Germinal center (tissue), 1 donor: ENCODE data around the gene RESP18.
A peak's percentile ranks its signal among the peaks of the same experiment; 100 is the strongest.
"Not testable (repeated sequence)": the region's sequence is repeated elsewhere in the genome, so short reads cannot be mapped to it uniquely, and the experiment has no call there.

Experiments used
- DNase-seq: peaks from one replicate; pipeline ENCODE4 v3.0.0; 2012; ENCODE audit warnings: mixed read lengths, low spot score

RESP18 gene

GRCh38 chr2:219325657-219326315 is 6.8 kb downstream of the RESP18 start:
- no peak for DNase-seq

- DNase-seq, result no peak
Observed at GRCh38 chr2:219325136-219325535, 7.4 kb downstream of the RESP18 start.

GRCh38 chr2:219323434-219323833 is 9.1 kb downstream of the RESP18 start:
- DNase-seq, result no peak

- no peak for DNase-seq
Observed at GRCh38 chr2:219314804-219315468, 17.6 kb downstream of the RESP18 start.

- not testable (repeated sequence) for DNase-seq
Observed at GRCh38 chr2:219312683-219313263, 19.8 kb downstream of the RESP18 start.

GRCh38 chr2:219309278-219309677 is 23.3 kb downstream of the RESP18 start, which contains the start of gene PTPRN:
PTPRN (minus strand) TSS chr2:219309401; CDS start chr2:219309332, 69 bp downstream.
- DNase-seq, result no peak

- peak; percentile 72 for DNase-seq
Observed at GRCh38 chr2:219308142-219309101, 24.1 kb downstream of the RESP18 start.

- no peak for DNase-seq
Observed at GRCh38 chr2:219306047-219306446, 26.5 kb downstream of the RESP18 start.

- no peak for DNase-seq
Observed at GRCh38 chr2:219304223-219304622, 28.3 kb downstream of the RESP18 start.

- DNase-seq, result no peak
Observed at GRCh38 chr2:219302412-219302968, 30.1 kb downstream of the RESP18 start.

- no peak for DNase-seq
Observed at GRCh38 chr2:219300022-219300421, 32.5 kb downstream of the RESP18 start.

- DNase-seq, result no peak
Observed at GRCh38 chr2:219299372-219299760, 33.2 kb downstream of the RESP18 start.

- DNase-seq, result peak; percentile 91
Observed at GRCh38 chr2:219298759-219299371, 33.7 kb downstream of the RESP18 start.

GRCh38 chr2:219297766-219298456 is 34.6 kb downstream of the RESP18 start:
- no peak for DNase-seq

GRCh38 chr2:219296631-219297391 is 35.7 kb downstream of the RESP18 start:
- DNase-seq, result no peak

- DNase-seq, result no peak
Observed at GRCh38 chr2:219296142-219296541, 36.4 kb downstream of the RESP18 start.

- DNase-seq, result peak; percentile 96
Observed at GRCh38 chr2:219294356-219295351, 37.9 kb downstream of the RESP18 start.

GRCh38 chr2:219293736-219294231 is 38.8 kb downstream of the RESP18 start:
- no peak for DNase-seq
